ENCODE data around the gene STAMBPL1.

Gene STAMBPL1

DNA sequence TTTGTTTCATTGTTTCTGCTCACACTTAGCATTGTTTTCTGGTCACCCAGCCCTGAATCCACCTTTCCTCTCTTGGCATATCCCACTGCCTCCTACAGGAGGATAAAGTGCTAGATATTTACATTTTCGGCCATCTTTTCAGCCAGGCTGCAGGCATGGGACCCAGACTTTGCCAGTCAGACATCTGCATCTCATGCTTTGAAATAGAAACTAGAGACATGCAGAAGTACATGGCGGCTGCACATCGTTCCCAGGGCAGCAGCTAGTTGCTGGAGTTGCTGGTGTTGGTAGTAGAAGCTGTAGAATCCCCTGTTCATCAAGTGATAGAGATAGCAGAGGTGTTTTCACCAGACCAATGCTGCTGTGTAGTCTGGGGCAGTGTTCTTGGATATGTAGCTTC is 18.7 kb downstream of the STAMBPL1 start:
- peaks cover 4% of the 10 kb centered on the region for H3K4me1 Mint-ChIP-seq
- TF ChIP-seq, protein P1, sequence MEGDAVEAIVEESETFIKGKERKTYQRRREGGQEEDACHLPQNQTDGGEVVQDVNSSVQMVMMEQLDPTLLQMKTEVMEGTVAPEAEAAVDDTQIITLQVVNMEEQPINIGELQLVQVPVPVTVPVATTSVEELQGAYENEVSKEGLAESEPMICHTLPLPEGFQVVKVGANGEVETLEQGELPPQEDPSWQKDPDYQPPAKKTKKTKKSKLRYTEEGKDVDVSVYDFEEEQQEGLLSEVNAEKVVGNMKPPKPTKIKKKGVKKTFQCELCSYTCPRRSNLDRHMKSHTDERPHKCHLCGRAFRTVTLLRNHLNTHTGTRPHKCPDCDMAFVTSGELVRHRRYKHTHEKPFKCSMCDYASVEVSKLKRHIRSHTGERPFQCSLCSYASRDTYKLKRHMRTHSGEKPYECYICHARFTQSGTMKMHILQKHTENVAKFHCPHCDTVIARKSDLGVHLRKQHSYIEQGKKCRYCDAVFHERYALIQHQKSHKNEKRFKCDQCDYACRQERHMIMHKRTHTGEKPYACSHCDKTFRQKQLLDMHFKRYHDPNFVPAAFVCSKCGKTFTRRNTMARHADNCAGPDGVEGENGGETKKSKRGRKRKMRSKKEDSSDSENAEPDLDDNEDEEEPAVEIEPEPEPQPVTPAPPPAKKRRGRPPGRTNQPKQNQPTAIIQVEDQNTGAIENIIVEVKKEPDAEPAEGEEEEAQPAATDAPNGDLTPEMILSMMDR (IDR thresholded peaks at IDR 0.05; ENCODE audit: unreplicated experiment in 3 of 3): no peak
- H3K27ac Mint-ChIP-seq: no peak overlapping the region
- H3K9me3 Mint-ChIP-seq: no peaks in the 10 kb centered on the region
- no peaks in the 10 kb centered on the region for H3K27me3 Mint-ChIP-seq (ENCODE audit: low read depth)
- H3K4me3 Mint-ChIP-seq: no peak overlapping the region
- no peaks in the 10 kb centered on the region for H3K36me3 Mint-ChIP-seq (ENCODE audit: low read depth)

DNA sequence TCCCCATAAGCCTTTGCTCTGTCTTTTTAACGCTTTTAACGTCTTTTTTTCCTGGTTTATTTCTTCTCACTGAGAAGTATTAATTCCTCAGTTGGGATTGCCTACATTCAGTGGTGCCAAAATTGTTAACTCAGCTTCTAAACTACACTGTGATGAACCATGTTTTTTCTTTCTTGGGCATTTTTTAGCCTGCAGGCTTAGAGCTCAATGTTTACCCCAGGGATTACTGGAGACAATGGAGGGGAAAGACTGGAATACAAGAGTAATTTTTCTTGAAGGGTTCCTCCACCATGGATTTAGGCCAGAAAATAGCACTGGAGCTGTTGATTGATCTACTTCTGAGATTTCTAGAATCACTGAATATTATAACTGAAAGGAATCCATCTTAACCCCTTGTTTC is 19.8 kb downstream of the STAMBPL1 start:
- Mint-ChIP-seq H3K9me3 (no peaks in the 10 kb centered on the region), H3K27me3 (ENCODE audit: low read depth) (no peaks in the 10 kb centered on the region), H3K4me3 (no peak overlapping the region), H3K36me3 (ENCODE audit: low read depth) (no peaks in the 10 kb centered on the region), H3K27ac (no peak overlapping the region), H3K4me1 (peaks cover 4% of the 10 kb centered on the region)
- TF ChIP-seq, protein P1 (IDR thresholded peaks at IDR 0.05; ENCODE audit: unreplicated experiment in 3 of 3): no peak

DNA sequence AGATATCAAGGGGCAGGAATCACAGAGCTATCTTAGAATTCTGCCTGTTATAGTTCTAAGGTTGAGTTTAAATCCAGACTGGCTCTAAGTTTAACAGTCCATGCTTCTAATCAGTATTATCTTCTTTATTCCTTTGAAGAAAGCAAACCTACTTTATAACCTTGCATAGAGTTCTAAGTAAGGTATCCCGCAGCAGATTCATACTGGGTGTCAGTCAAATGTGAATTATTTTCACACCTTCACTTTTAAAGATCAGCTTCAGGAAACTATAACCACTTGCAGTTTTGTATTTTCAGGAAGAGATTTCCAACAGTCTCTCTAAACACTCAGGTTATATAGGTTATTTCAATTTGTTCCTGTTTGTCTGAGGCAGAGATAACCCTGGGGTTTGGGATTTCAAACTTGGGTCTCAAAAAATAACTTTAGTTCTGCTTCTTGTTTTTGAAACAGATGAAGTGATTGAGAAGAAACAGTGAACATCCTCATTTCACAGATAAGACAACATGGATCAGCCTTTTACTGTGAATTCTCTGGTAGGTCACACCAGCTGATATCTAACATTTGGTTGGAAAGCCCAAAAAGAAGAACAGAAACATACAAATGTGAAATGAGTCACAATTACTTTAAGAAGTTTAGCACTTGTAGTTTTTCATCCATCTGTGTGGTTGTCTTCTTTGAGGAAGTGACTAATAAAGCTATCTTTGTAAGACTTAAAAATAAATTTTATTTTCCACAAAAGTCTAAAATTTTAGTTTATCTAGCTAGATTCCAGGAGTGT is 21.4 kb downstream of the STAMBPL1 start:
- H3K36me3 Mint-ChIP-seq (ENCODE audit: low read depth): no peaks in the 10 kb centered on the region
- H3K27me3 Mint-ChIP-seq (ENCODE audit: low read depth): no peaks in the 10 kb centered on the region
- TF ChIP-seq, protein P1 (IDR thresholded peaks at IDR 0.05; ENCODE audit: unreplicated experiment in 3 of 3): no peak
- no peak overlapping the region for H3K27ac Mint-ChIP-seq
- no peaks in the 10 kb centered on the region for H3K9me3 Mint-ChIP-seq
- peaks cover 4% of the 10 kb centered on the region for H3K4me1 Mint-ChIP-seq
- H3K4me3 Mint-ChIP-seq: no peak overlapping the region

DNA sequence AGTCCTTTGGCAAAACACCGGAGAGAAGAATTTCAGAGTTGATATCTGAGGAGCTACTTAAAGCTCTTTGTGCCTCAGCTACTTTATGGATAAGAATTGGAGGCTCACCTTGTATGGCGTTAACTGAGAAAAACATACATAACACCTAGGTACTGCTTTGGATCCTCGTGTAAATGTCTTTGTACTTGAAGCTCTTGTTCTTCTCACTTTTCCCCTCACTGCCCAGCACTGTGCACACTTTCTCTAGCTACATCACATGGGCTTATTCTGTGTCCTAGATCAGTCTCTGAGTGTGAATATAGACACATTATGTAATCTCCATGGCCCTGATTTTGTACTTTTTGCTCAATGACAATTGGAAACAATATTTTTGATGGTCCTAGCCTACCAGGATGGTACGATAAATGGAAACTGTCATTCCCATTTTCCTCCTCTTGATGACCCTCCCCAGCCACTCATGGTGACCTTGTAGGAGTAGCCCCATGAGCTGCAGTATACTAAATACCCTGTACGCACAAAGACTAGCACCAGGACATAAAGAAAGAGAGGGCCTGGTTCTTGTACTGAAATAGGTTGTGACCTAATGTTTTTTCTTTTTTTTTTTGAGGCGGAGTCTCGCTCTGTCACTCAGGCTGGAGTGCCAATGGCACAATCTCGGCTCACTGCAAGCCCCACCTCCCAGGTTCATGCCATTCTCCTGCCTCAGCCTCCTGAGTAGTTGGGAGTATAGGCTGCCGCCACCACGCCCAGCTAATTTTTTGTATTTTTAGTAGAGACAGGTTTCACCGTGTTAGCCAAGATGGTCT is 22.1 kb downstream of the STAMBPL1 start:
- no peaks in the 10 kb centered on the region for H3K27me3 Mint-ChIP-seq (ENCODE audit: low read depth)
- TF ChIP-seq, protein P1 (IDR thresholded peaks at IDR 0.05; ENCODE audit: unreplicated experiment in 3 of 3): no peak
- no peaks in the 10 kb centered on the region for H3K36me3 Mint-ChIP-seq (ENCODE audit: low read depth)
- H3K27ac Mint-ChIP-seq: no peak overlapping the region
- H3K4me1 Mint-ChIP-seq: peaks cover 2% of the 10 kb centered on the region
- H3K4me3 Mint-ChIP-seq: no peak overlapping the region
- H3K9me3 Mint-ChIP-seq: no peaks in the 10 kb centered on the region

DNA sequence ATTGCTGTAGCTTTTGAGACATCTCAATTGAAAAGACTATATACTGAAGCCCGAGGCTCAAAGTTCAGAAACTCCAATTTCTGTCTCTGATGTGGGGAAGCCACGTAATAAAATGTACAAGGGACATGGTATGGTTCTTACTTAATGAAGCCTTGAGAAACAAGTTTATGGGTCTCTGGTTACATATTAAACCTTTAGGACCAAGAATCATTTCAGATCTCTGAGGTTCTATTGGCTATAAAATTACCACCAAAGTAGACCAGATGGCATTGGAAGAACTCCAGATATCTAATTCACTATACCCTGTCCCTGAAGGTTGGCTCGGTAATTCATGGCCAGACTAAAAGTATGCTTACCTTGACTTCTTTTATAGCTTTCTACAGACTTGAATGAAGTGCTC is 23.7 kb downstream of the STAMBPL1 start:
- TF ChIP-seq, protein P1 (IDR thresholded peaks at IDR 0.05; ENCODE audit: unreplicated experiment in 3 of 3): no peak
- H3K27ac Mint-ChIP-seq: no peak overlapping the region
- no peaks in the 10 kb centered on the region for H3K4me1 Mint-ChIP-seq
- no peak overlapping the region for H3K4me3 Mint-ChIP-seq
- H3K36me3 Mint-ChIP-seq (ENCODE audit: low read depth): no peaks in the 10 kb centered on the region
- H3K27me3 Mint-ChIP-seq (ENCODE audit: low read depth): no peaks in the 10 kb centered on the region
- no peaks in the 10 kb centered on the region for H3K9me3 Mint-ChIP-seq
